Neural progenitor cell (in vitro differentiated cells): ENCODE measurements around the gene RAB18. TPM values are rescaled to one million over a fixed set of nuclear protein-coding genes. Genes with fewer than 3 reads are reported as not detected.

Experiments
- DNase-seq: peaks from one replicate; pipeline ENCODE4 v3.0.0-alpha.2; 2016; ENCODE audit warnings: low spot score
- H2AFZ ChIP-seq: fragments of 200-600 bp; sonication (generic); replicated peaks from 2 replicates; pipeline ENCODE4 v1.6.1; 2016; ENCODE audit warnings: antibody characterized with exemption
- H3F3A ChIP-seq: fragments of 200-600 bp; sonication (generic); 2 replicates; pipeline ENCODE4 v1.6.1; 2016; ENCODE audit warnings: antibody characterized with exemption, low read depth
- H3K27ac ChIP-seq: fragments of 200-600 bp; sonication (generic); 2 replicates; pipeline ENCODE4 v1.5.1; 2016; ENCODE audit warnings: mild to moderate bottlenecking
- H3K27me3 ChIP-seq: fragments of 200-600 bp; sonication (generic); 2 replicates; pipeline ENCODE4 v1.6.1; 2016; ENCODE audit warnings: mild to moderate bottlenecking, moderate library complexity
- H3K36me3 ChIP-seq: fragments of 200-600 bp; sonication (generic); 2 replicates; pipeline ENCODE4 v1.5.1; 2016
- H3K4me1 ChIP-seq: fragments of 200-600 bp; sonication (generic); 2 replicates; pipeline ENCODE4 v1.6.1; 2016; ENCODE audit warnings: mixed run types
- H3K4me2 ChIP-seq: fragments of 200-600 bp; sonication (generic); 2 replicates; pipeline ENCODE4 v1.6.1; 2016
- H3K4me3 ChIP-seq: fragments of 200-600 bp; sonication (generic); 2 replicates; pipeline ENCODE4 v1.5.1; 2016
- H3K79me2 ChIP-seq: fragments of 200-600 bp; sonication (generic); 2 replicates; pipeline ENCODE4 v1.6.1; 2016; ENCODE audit warnings: low read depth
- H3K9ac ChIP-seq: fragments of 200-600 bp; sonication (generic); 2 replicates; pipeline ENCODE4 v1.6.1; 2016
- H3K9me3 ChIP-seq: fragments of 200-600 bp; sonication (generic); 2 replicates; pipeline ENCODE4 v1.5.1; 2016; ENCODE audit warnings: low read depth
- H4K20me1 ChIP-seq: fragments of 200-600 bp; sonication (generic); 2 replicates; pipeline ENCODE4 v1.6.1; 2016; ENCODE audit warnings: low read depth
- H3K27ac Mint-ChIP-seq: 3 replicates; pipeline ENCODE4 v1.8.0; 2021; ENCODE audit warnings: mixed read lengths
- H3K27me3 Mint-ChIP-seq: 2 replicates; pipeline ENCODE4 v1.8.0; 2022; ENCODE audit warnings: low read depth, mild to moderate bottlenecking, inconsistent platforms, moderate library complexity, mixed read lengths; ENCODE audit not compliant: insufficient read depth
- H3K36me3 Mint-ChIP-seq: 3 replicates; pipeline ENCODE4 v1.8.0; 2021; ENCODE audit warnings: mixed read lengths
- H3K4me1 Mint-ChIP-seq: 3 replicates; pipeline ENCODE4 v1.8.0; 2021; ENCODE audit warnings: mixed read lengths
- H3K4me3 Mint-ChIP-seq: 3 replicates; pipeline ENCODE4 v1.8.0; 2021; ENCODE audit warnings: mild to moderate bottlenecking, moderate library complexity, mixed read lengths
- H3K9me3 Mint-ChIP-seq: 3 replicates; pipeline ENCODE4 v1.8.0; 2020; ENCODE audit warnings: mixed read lengths
- CTCF ChIP-seq: fragments of 200-600 bp; sonication (generic); IDR thresholded peaks from 2 replicates; pipeline ENCODE4 v1.5.1; 2017; ENCODE audit warnings: antibody characterized with exemption, mild to moderate bottlenecking
- EZH2 ChIP-seq: fragments of 200-600 bp; sonication (generic); IDR thresholded peaks from 2 replicates; pipeline ENCODE4 v1.6.1; 2017; ENCODE audit warnings: antibody characterized with exemption, mild to moderate bottlenecking, moderate library complexity
- EZH2phosphoT487 ChIP-seq: fragments of 200-600 bp; sonication (generic); IDR thresholded peaks from 2 replicates; pipeline ENCODE4 v1.6.1; 2017; ENCODE audit warnings: antibody characterized with exemption
- total RNA-seq: library from RNA; depleted of rRNA; stranded (reverse); fragments of >200 nt; gene quantifications from 2 replicates; pipeline ENCODE4 v1.2.3, GENCODE V29; 2015; ENCODE audit warnings: low replicate concordance

The RAB18 gene
- total RNA-seq, 1 donor from 2014 or later: 66.6 TPM

GRCh38 chr10:27513451-27514191 is 9.5 kb downstream of the RAB18 start:
- Histone ChIP-seq H3K36me3 (no peaks in the 10 kb centered on the region), H3K9ac (no peak overlapping the region), H4K20me1 (no peaks in the 10 kb centered on the region), H3K4me1 (no peaks in the 10 kb centered on the region), H3K79me2 (peaks cover 78% of the 10 kb centered on the region), H3K27ac (no peak overlapping the region), H3K27me3 (no peaks in the 10 kb centered on the region), H3F3A (no peaks in the 10 kb centered on the region), H3K4me3 (no peak overlapping the region), H3K9me3 (no peaks in the 10 kb centered on the region), H3K4me2 (no peak overlapping the region), H2AFZ (no peak overlapping the region)
- no peak overlapping the region for H3K27ac Mint-ChIP-seq
- no peaks in the 10 kb centered on the region for H3K4me1 Mint-ChIP-seq
- H3K27me3 Mint-ChIP-seq: no peaks in the 10 kb centered on the region
- peaks cover 3% of the 10 kb centered on the region for H3K9me3 Mint-ChIP-seq
- peaks cover 23% of the 10 kb centered on the region for H3K36me3 Mint-ChIP-seq
- H3K4me3 Mint-ChIP-seq: no peak overlapping the region
- TF ChIP-seq CTCF: no peak
- TF ChIP-seq EZH2phosphoT487: no peak
- no peak for TF ChIP-seq EZH2
- no peak for DNase-seq

- no peaks in the 10 kb centered on the region for H3K27me3 Mint-ChIP-seq
- Histone ChIP-seq H3F3A (no peaks in the 10 kb centered on the region), H3K36me3 (no peaks in the 10 kb centered on the region), H4K20me1 (no peaks in the 10 kb centered on the region), H3K9ac (no peak overlapping the region), H3K27ac (no peak overlapping the region), H3K4me1 (no peaks in the 10 kb centered on the region), H3K79me2 (peaks cover 78% of the 10 kb centered on the region), H3K4me3 (no peak overlapping the region), H3K4me2 (no peak overlapping the region), H2AFZ (no peak overlapping the region), H3K9me3 (no peaks in the 10 kb centered on the region), H3K27me3 (no peaks in the 10 kb centered on the region)
- H3K36me3 Mint-ChIP-seq: peaks cover 26% of the 10 kb centered on the region
- TF ChIP-seq EZH2 (no peak), CTCF (no peak), EZH2phosphoT487 (no peak)
- H3K9me3 Mint-ChIP-seq: peaks cover 4% of the 10 kb centered on the region
- H3K27ac Mint-ChIP-seq: no peak overlapping the region
- no peaks in the 10 kb centered on the region for H3K4me1 Mint-ChIP-seq
- DNase-seq: no peak
- H3K4me3 Mint-ChIP-seq: no peak overlapping the region
Measured at GRCh38 chr10:27514243-27514642, 10.1 kb downstream of the RAB18 start.

DNA sequence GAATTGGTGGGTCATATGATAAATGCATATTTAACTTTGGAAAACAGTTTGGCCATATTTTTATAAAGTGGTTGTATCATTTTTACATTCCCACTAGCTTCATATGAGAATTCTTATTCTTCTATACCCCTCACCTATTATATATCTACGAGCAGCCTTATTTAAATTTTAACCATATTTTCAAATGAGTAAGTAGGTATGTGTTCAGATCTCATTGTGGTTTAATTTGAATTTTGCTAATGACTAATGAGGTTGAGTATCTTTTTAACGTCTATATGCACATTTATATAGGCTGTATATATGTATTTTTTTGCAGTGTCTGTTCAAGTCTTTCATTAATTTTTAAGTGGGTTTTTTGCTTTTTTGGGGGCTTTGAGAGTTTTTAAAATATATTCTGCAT is 14.2 kb downstream of the RAB18 start:
- Mint-ChIP-seq H3K36me3 (peaks cover 27% of the 10 kb centered on the region), H3K9me3 (peaks cover 4% of the 10 kb centered on the region), H3K27ac (no peak overlapping the region), H3K4me1 (no peaks in the 10 kb centered on the region), H3K27me3 (no peaks in the 10 kb centered on the region), H3K4me3 (no peak overlapping the region)
- Histone ChIP-seq H3K9me3 (no peaks in the 10 kb centered on the region), H3K9ac (no peak overlapping the region), H3K79me2 (peaks cover 83% of the 10 kb centered on the region), H3K27ac (no peak overlapping the region), H3K27me3 (no peaks in the 10 kb centered on the region), H3K4me2 (no peak overlapping the region), H2AFZ (no peak overlapping the region), H4K20me1 (no peaks in the 10 kb centered on the region), H3K4me1 (no peaks in the 10 kb centered on the region), H3K36me3 (no peaks in the 10 kb centered on the region), H3F3A (no peaks in the 10 kb centered on the region), H3K4me3 (no peak overlapping the region)
- DNase-seq: no peak
- no peak for TF ChIP-seq EZH2

DNA sequence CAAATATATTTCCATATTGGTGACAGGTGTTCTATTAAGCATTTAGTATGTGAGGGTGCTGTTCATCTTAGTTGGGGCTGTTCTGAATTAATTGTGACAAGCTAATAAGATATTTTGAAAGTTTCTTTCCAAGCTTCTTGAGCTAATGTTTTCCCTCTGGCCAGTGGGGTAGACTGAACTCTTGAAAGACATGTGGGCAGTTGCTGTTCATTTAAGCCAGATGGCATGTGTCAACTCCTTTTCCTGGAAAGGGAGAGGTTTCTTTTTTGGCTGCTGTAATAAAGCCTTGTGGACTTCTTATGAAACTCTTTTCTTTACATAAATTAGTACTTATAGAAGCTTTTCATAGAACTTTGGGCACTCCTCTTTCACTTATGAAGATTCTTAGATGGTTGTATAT is 21.7 kb downstream of the RAB18 start:
- H3K4me1 Mint-ChIP-seq: no peaks in the 10 kb centered on the region

More for the DNA sequence above, 21.7 kb downstream of the RAB18 start:
- TF ChIP-seq EZH2phosphoT487 (no peak), CTCF (no peak), EZH2 (no peak)
- DNase-seq: no peak
- Histone ChIP-seq H2AFZ (no peak overlapping the region), H3K9me3 (no peaks in the 10 kb centered on the region), H3K4me2 (no peak overlapping the region), H3K9ac (no peak overlapping the region), H3K79me2 (peaks cover 78% of the 10 kb centered on the region), H3K4me1 (no peaks in the 10 kb centered on the region), H3K36me3 (no peaks in the 10 kb centered on the region), H3K4me3 (no peak overlapping the region), H4K20me1 (no peaks in the 10 kb centered on the region), H3F3A (no peaks in the 10 kb centered on the region), H3K27me3 (no peaks in the 10 kb centered on the region), H3K27ac (no peak overlapping the region)
- no peak overlapping the region for H3K27ac Mint-ChIP-seq
- H3K36me3 Mint-ChIP-seq: peaks cover 7% of the 10 kb centered on the region
- H3K27me3 Mint-ChIP-seq: no peaks in the 10 kb centered on the region
- H3K4me3 Mint-ChIP-seq: no peak overlapping the region
- H3K9me3 Mint-ChIP-seq: no peaks in the 10 kb centered on the region
